ENCODE measurements around the gene ZFYVE28. TPM values are rescaled to one million over a fixed set of nuclear protein-coding genes. Genes with fewer than 3 reads are reported as not detected.

The ZFYVE28 gene
- total RNA-seq, 4 donors from 2014 or later = 44.8 to 110 (median 69.6) TPM

DNA sequence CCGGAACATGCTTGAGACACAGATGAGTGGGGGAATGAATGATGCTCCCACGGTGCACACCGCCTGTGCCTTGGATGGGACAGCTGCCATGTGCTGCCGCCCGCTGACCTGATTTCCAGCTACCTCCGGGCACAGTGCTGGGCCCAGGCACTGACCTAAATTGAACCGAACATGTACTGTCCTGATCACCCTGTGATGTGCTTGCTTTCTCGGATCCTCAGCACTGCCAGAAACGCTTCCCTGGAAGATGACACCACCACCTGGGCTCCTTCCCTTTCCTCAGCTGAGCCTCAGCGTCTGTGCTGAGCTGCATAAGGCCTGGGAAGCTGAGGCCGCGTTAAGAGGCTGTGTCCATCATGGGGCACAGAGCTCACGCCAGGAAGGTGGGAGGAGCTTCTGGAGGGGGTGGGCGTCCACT lies 117.2 kb downstream of the ZFYVE28 start:
- DNase-seq = no peak
- Histone ChIP-seq H3K27me3 (no peaks in the 10 kb centered on the region), H3K36me3 (no peaks in the 10 kb centered on the region), H3K4me1 (peaks cover 0 to 9% (median 0%) of the 10 kb centered on the region in 4 donors), H3K27ac (no peak overlapping the region), H3K9me3 (no peaks in the 10 kb centered on the region), H3K4me3 (no peak overlapping the region)
- intact Hi-C loops (cut with DNase I; ENCODE audit: low total_unique reads) = no loop called here
- in situ Hi-C loops (cut with MboI; ENCODE audit: low pct_ligation_motif_present in 1 of 4, low pct_unique_long_range_greater_than_20kb in 1 of 4, low sequenced_read_pairs in 3 of 4) = no loop called here
- 82% methylated on average over 14 of the region's 14 CpGs; no CpG with 5 or more reads in 1 of the 2 donors for WGBS, 2 donors (ENCODE audit: low coverage in 1 of 2)
- TF ChIP-seq POLR2A (IDR thresholded peaks at IDR 0.05) (no peak), POLR2AphosphoS5 (IDR thresholded peaks at IDR 0.05) (no peak), EP300 (IDR thresholded peaks at IDR 0.05; ENCODE audit: low read depth) (no peak)
- TF ChIP-seq, protein P1, sequence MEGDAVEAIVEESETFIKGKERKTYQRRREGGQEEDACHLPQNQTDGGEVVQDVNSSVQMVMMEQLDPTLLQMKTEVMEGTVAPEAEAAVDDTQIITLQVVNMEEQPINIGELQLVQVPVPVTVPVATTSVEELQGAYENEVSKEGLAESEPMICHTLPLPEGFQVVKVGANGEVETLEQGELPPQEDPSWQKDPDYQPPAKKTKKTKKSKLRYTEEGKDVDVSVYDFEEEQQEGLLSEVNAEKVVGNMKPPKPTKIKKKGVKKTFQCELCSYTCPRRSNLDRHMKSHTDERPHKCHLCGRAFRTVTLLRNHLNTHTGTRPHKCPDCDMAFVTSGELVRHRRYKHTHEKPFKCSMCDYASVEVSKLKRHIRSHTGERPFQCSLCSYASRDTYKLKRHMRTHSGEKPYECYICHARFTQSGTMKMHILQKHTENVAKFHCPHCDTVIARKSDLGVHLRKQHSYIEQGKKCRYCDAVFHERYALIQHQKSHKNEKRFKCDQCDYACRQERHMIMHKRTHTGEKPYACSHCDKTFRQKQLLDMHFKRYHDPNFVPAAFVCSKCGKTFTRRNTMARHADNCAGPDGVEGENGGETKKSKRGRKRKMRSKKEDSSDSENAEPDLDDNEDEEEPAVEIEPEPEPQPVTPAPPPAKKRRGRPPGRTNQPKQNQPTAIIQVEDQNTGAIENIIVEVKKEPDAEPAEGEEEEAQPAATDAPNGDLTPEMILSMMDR (IDR thresholded peaks at IDR 0.05) = no peak

- intact Hi-C loops (cut with DNase I; ENCODE audit: low total_unique reads) (no loop called here), in situ Hi-C loops (cut with MboI; ENCODE audit: low pct_ligation_motif_present in 1 of 4, low pct_unique_long_range_greater_than_20kb in 1 of 4, low sequenced_read_pairs in 3 of 4) (no loop called here)
- Histone ChIP-seq H3K27ac (no peak overlapping the region), H3K4me3 (no peak overlapping the region), H3K27me3 (no peaks in the 10 kb centered on the region), H3K36me3 (no peaks in the 10 kb centered on the region), H3K9me3 (no peaks in the 10 kb centered on the region), H3K4me1 (peaks cover 0 to 9% (median 0%) of the 10 kb centered on the region in 4 donors)
- no peak for TF ChIP-seq POLR2A (IDR thresholded peaks at IDR 0.05)
- no peak for TF ChIP-seq EP300 (IDR thresholded peaks at IDR 0.05; ENCODE audit: low read depth)
- TF ChIP-seq, protein P1 (IDR thresholded peaks at IDR 0.05) = no peak
- TF ChIP-seq POLR2AphosphoS5 (IDR thresholded peaks at IDR 0.05) = no peak
- 89 to 90% methylated on average over 2 to 37 of the region's 37 CpGs for whole genome bisulfite sequencing, 2 donors (ENCODE audit: low coverage in 1 of 2)
- no peak for DNase-seq
Observed at GRCh38 chr4:2300431-2301224, 117.8 kb downstream of the ZFYVE28 start.

DNA sequence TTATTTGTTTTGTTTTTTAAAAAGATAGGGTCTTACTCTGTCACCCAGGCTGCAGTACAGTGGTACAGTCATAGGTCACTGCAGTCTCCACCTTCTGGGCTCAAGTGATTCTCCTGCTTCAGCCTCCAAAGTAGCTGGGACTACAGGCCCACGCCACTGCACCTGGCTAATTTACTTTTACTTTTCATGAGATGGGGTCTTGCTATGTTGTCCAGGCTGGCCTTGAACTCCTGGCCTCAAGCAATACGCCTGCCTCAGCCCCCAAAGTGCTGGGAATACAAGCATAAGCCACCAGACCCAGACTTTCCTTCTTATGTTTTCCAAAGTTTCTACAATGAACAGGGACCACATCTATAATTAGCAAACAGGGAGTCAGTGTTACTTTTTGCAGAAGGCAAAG lies 118.7 kb downstream of the ZFYVE28 start:
- WGBS, 2 donors (ENCODE audit: low coverage in 1 of 2) = 91 to 100% methylated on average over 1 to 2 of the region's 2 CpGs
- no peak for DNase-seq
- H3K4me1 ChIP-seq = peaks cover 0 to 9% (median 0%) of the 10 kb centered on the region in 4 donors
- no peak overlapping the region for H3K4me3 ChIP-seq
- H3K27me3 ChIP-seq = no peaks in the 10 kb centered on the region
- no peak for TF ChIP-seq POLR2AphosphoS5 (IDR thresholded peaks at IDR 0.05)
- TF ChIP-seq EP300 (IDR thresholded peaks at IDR 0.05; ENCODE audit: low read depth) = no peak
- no peak for TF ChIP-seq POLR2A (IDR thresholded peaks at IDR 0.05)
- TF ChIP-seq, protein P1 (IDR thresholded peaks at IDR 0.05) = no peak
- H3K9me3 ChIP-seq = no peaks in the 10 kb centered on the region
- no peak overlapping the region for H3K27ac ChIP-seq
- intact Hi-C loops (cut with DNase I; ENCODE audit: low total_unique reads) (no loop called here), in situ Hi-C loops (cut with MboI; ENCODE audit: low pct_ligation_motif_present in 1 of 4, low pct_unique_long_range_greater_than_20kb in 1 of 4, low sequenced_read_pairs in 3 of 4) (no loop called here)
- no peaks in the 10 kb centered on the region for H3K36me3 ChIP-seq

GRCh38 chr4:2298532-2298991 lies 119.9 kb downstream of the ZFYVE28 start:
- DNase-seq = no peak
- 91 to 100% methylated on average over 2 to 23 of the region's 23 CpGs for WGBS, 2 donors (ENCODE audit: low coverage in 1 of 2)

More at GRCh38 chr4:2298532-2298991, 119.9 kb downstream of the ZFYVE28 start:
- intact Hi-C loops (cut with DNase I; ENCODE audit: low total_unique reads) (no loop called here), in situ Hi-C loops (cut with MboI; ENCODE audit: low pct_ligation_motif_present in 1 of 4, low pct_unique_long_range_greater_than_20kb in 1 of 4, low sequenced_read_pairs in 3 of 4) (no loop called here)
- Histone ChIP-seq H3K4me1 (peaks cover 0 to 4% (median 0%) of the 10 kb centered on the region in 4 donors), H3K9me3 (no peaks in the 10 kb centered on the region), H3K4me3 (no peak overlapping the region), H3K27me3 (no peaks in the 10 kb centered on the region), H3K36me3 (no peaks in the 10 kb centered on the region), H3K27ac (no peak overlapping the region)
- TF ChIP-seq, protein P1 (IDR thresholded peaks at IDR 0.05) = no peak
